CD4-positive, alpha-beta T cell treated with Interleukin-4 for 1 hour (primary cell): Measurements from ENCODE around the gene TPD52L2.
A peak's percentile ranks its signal among the peaks of the same experiment; 100 is the strongest.

Experiments used
- DNase-seq, 2 donors: peaks; one replicate each; pipeline ENCODE4 v3.0.0-alpha.2; 2020 to 2022

TPD52L2 gene

DNA sequence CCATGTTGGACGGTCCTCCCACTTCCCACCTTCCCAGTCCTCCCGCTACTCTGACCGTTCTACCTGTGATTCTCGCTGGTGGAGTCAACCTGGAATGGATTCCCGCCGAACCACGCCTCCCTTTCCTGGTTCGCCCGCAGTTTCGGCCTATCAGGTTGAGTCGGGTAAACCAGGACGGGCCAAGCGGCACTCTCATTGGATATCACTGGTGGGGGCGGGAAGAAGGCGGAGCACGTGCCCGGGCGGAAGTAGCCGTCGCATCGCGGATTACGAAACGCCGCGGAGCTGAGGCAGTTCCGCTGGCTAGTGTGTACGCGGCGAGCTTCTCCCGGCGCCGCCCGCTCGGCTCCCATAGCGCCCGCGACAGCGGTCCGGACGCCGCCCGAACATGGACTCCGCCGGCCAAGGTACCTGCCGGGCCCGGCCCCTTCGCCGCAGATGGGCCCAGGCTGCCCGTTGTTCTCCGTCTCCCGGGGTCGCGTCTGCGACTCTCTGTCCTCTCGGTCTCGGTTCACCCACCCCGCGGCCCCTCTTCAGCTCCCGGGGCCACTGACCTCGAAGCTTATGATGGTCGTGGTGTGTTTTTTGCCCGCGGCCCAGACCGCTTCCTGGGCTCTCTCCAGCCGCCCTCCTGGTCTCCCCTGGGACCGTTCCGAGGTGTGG is at the start of gene TPD52L2:
TSS of gene TPD52L2 (plus strand) at position 293 of the 663 bp plus-strand sequence. CDS start at position 389, 96 bp downstream.
- DNase-seq: peak; percentile 97 to 98

DNA sequence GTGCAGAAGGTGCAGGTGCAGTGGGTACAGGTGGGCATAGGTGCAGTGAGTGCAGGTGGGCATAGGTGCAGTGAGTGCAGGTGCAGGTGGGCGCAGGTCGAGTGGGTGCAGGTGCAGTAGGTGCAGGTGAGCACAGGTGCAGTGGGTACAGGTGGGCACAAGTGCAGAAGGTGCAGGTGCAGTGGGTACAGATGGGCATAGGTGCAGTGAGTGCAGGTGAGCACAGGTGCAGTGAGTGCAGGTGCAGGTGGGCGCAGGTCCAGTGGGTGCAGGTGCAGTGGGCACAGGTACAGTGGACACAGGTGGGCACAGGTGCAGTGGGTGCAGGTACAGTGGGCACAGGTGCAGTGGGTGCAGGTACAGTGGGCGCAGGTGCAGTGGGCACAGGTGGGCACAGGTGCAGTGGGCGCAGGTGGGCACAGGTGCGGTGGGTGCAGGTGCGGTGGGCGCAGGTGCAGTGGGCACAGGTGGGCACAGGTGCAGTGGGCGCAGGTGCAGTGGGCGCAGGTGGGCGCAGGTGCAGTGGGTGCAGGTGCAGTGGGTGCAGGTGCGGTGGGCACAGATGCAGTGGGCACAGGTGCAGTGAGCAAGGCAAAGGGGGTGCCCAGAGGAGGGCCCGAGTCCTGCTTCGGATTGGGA is 49.3 kb upstream of the TPD52L2 start:
- no peak for DNase-seq

DNA sequence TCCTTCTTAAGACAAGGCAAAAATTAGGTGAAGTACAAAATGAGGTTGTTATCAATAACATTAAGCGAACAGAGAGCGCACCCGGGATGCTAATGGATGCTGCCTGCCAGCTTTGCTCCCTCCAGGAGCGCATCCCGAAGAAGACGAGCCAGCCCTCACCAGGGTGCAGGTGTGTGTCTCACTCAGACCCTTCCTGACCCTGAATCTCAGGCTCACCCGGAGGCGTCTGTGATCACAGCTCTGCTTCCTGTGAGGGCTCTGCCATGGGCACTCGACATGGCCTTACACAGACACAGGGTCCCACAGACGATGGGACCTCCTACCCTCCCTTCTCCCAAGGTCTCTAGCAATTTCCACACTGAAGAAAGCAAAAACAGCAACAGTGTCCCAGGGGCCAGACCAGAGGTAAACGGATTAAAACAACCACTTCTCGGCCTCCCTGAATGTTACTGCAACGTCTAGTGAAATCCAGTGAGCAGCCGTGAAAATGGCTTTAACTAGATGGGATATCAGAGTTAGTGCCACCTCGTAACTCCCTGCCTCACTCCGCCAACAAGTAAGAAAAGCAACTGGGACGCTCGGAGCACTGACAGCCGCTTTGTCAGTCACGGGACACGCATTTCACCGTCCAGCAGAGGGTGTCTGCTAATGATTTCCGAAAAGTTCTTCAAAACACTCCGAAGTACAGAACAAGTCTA is 45.7 kb upstream of the TPD52L2 start:
- DNase-seq: peak in 1 of 2 donors; percentile 26

DNA sequence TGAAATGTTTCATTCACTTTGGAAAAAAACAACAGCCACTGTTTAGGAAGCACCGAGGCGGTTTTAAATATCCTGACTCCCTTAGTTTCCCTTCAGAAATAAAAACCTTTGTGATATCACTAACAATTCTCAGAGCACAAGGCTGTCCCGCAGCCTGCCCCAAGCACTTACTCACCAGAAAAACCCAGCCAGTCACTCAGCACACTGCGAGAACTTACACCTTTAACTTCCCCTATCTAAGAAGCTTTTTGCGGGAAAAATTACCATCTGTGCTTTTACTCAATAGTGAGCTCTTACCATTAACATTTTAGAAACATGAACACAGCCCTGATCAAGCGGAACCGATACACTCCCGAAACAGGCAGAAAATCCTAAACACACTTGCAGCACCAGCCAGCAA is 43.3 kb upstream of the TPD52L2 start:
- no peak for DNase-seq

DNA sequence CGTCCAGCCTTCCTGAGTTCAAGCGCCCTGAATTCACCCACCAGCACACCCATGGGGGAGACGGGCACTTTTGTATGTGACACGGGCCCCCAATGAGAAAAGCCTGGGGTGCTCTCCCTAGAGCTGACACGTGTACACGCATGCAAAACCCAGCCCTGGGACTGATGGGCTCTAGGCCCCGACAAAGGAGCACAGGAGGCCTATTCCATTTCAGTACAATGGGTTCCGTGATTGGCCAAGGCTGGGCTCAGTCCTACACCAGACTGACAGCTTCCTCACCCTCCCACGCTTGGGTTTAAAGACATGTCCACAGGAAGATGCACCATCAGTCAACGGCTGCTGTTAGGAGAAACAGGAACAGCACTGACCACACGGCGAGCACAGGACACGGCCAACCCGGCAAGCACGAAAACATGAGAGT is 42.8 kb upstream of the TPD52L2 start:
- no peak for DNase-seq

DNA sequence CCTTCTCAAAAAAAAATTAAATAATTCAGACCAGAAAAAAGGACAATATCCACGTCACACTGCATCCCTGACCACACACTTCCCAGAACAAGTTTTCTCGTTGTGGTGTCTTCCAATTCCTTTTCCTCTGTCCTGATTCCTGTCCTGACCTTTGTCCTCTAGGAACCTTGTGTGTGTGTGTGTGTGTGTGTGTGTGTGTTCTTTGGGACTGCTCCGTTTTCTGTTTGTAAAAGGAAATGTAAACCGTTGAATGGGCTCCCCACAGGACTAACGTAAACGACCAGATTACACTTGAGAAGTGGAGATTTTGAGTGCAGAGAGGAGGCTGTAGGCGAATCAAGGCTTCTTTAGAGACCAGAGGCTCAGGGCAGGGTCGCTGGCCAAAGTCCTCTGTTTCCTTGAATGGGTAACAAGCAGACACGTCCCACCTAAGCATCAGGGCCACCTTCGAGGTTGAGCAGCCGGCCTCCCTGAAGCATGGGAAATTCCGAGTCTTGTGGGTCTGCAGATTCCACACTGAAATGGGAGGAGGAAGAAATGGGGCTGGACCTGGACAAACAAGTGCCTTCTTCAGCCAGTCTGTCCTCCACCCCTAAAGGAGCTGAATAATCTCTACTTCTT is 41.3 kb upstream of the TPD52L2 start:
- DNase-seq: no peak

DNA sequence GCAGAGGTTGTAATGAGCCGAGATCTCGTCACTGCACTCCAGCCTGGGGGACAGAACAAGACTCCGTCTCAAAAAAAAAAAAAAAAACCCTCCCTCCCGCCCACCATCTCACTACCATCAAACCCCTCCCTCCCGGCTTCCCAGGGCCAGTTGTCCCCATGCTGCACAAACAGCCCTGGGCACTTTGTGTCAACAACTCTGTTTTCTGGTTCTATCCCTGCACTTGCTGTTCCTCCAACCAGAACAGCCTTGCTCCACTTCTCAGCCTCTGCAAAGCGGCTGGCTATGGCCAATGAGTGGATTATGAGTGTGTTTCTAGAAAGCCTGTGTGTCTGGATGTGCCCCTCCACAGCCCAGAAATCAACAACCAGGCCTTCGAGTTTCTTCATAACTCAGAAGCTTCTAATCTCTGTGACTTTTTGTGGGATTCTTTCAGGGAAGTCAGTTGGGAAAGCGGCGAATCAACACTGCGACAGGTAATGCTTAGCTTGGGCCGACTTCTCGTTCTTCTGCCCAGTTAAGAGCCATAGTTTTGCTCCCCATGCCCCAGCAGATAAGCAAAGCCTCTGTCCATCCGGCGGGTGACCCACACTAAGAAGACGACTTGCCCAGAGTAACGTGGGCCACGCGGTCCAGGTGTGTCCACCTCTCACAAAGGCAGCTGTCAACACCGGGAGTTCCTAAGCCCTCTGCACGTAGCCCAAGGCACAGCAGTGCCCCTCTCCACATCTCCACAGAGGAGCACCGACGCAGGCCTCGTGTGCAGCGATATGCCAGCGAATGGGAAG is 39.5 kb upstream of the TPD52L2 start:
- DNase-seq: no peak

DNA sequence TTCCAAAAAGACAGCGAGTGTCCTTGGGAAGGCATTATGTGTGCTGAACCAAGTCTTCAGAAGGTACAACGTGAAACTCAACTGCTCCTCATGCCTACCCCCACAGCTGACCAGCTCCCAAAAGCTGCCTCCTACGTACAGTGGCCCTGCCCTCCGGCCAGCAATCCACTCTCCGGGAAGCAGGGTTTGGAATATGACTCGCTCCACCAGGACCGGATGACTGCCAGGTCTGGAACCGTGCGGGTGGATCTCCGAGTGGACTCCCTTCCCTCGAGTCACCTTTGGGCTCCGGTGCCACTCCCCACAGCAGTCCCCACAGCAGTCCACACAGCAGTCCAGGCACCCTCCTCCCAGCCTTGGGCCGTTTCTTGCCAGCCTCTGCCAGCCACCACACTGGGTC is 38.3 kb upstream of the TPD52L2 start:
- DNase-seq: no peak

DNA sequence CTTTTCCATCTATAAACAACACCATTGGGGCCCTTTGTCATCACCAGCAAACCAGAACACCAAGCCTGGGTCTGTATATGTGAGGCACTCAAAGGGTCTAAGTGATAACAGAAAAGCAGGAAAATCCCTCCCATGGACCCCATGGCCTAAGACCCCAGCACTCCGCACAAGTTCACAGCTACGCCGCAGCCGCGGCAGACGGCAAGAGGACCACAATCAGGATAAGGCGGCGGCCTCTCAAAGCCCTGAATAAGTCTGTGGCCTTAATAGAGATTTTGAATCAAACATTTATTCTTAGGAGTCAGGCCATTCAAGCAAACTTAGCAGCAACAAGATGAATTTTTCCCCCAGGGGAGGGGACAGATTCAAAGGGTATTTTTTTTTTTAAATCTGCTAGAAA is 36.9 kb upstream of the TPD52L2 start:
- DNase-seq: no peak

DNA sequence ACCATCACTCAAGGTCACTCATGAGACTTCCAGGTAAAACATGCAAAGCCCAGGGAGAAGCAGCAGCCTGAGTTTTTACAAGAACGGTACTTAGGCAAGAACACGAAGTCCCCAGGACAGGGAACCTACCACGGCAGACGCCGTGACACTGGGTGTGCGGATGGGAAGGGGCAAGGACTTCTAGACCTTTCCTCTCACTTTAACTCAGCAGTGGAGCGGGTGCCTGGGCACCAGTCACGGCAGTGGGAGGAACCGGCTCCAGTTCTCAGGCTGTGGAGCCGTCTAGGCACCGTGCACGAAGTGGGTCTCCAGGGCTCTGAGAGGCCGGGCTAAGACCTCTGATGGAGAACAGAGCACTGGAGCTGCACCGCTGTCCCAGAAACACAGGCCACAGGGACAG is 36.5 kb upstream of the TPD52L2 start:
- DNase-seq: no peak

DNA sequence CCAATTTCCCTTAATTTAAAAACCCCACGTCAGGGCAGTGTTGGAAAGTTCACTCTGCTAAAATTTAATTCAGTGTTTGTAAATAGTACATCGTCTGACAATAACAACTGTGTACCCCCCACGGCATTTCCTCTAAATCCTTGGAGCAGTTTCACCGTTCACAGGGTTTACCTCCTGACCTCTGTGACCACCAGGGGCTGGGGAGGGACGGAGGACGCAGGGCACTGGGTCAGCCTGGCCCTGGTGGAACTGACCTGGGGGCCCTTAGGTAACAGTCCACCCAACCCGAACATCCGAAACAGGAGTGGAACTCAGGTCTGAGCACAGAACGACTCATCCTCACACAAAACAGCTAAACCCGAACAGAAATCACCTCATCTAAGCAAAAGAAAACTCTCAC is 36.1 kb upstream of the TPD52L2 start:
- no peak for DNase-seq

DNA sequence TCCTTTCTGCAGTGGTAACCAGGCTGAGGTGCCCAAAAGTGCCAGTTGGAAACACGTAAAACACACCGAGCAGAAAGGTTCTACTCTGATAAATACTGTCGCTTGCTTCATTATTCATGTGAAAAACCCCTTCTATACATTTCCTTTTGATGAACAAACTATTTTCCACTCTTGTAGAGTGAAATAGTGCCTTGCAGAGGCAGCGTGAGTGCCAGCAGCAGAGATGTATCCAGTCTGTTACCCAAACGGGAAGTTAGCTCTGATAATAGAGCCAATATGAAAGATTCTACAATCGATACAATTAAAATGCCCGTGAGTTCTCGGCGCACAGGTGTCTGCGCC is 35.5 kb upstream of the TPD52L2 start:
- DNase-seq: no peak

DNA sequence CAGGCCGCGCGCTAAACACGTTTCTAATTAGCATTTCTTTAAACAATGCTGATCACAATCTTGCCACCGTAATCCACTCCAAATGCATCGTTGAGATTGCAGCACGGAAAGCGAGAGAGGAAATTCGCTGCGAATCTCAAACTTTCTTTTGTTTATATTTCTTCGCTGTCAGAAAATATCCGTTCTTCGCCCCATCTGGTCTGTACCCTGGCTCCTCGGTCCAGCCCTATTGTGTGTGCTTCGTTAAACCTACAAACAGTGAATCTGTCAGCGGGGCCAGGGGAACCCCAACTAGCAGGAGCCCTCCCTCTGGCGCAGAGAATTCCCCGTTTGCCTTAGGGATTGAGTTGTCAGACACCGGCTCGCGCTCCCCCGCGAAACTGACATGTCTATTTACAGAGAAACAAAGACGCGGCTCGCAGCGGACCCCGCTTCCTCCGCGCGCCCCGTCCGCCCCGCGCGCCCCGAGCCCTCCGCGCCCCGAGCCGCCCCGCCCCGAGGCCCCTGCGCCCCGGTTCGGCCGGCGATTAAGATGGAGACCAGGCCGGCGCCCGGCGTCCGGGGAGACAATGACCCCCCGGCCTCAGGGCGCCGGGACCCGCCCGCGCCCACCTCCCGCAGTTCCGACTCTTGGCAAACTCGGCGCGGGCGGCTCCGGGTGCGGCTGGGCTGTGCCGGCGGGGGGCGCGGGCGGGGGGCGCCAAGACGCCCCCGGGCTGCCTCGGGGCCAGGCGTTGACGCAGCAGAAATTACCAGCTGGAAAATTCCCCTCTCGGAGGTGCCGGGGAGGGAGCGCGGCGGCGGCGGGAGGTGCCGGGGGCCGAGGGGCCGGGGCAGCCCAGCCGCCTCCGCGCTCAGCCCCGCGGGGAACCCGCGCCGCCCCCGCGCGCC is 34.9 kb upstream of the TPD52L2 start:
- no peak for DNase-seq

DNA sequence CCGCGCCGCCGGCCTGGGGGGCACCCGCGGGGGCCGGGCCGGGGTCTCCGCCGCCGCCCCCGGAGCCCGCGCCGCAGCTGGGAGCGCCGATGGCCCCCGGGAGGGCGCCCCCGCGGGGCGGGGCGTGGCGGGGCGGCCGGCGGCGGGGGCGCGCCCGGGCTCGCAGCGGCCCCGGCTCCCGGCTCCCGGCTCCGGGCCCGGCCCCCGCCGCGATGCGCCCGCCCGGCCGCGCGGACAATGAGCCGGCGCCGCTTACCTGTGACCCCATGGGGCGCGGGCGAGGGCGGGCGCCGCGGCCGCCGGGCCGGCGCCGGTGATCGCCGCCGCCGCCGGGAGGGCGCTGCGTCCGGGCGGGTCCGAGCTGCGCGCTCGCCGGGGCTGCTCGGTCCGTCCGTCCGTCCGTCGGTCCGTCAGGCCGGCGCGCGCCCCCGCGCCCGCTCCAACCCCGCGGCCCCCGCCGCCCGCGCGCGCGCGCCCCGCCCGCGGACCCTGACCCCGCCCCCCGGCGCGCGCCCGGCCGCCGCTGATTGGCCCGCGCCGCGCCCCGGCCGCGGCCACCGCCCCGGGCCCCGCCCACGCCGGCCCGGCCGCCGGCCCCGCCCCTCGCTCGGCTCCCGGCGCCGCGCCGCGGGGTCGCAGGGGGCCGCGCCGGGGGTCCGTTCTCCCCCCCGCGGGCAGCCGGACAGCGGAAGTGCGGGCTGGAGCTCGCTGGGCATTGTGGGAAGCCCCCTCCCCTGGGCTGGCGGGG is 34.1 kb upstream of the TPD52L2 start, which contains the start of gene ZBTB46:
TSS of gene ZBTB46 (minus strand) at position 424 of the 748 bp plus-strand sequence. CDS start 40,507 bp downstream, outside the sequence.
- no peak for DNase-seq

DNA sequence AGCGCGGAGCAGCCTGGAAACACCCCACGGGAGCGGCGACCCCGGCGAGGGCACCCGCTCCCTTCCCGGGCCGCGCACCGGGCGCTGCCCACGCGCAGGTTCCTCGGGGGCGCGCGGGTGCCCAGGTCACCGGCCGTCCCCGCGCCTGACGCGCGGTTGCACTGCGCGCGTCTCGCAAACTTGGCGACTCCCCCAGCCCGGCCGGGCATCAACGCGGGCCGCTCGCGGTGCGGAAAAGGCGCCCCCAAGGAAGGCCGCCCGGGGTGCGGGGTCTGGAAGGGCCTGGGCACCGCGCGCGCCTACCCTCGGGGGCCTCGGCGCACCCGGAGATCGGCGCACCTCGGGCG is 33.5 kb upstream of the TPD52L2 start:
- DNase-seq: no peak

DNA sequence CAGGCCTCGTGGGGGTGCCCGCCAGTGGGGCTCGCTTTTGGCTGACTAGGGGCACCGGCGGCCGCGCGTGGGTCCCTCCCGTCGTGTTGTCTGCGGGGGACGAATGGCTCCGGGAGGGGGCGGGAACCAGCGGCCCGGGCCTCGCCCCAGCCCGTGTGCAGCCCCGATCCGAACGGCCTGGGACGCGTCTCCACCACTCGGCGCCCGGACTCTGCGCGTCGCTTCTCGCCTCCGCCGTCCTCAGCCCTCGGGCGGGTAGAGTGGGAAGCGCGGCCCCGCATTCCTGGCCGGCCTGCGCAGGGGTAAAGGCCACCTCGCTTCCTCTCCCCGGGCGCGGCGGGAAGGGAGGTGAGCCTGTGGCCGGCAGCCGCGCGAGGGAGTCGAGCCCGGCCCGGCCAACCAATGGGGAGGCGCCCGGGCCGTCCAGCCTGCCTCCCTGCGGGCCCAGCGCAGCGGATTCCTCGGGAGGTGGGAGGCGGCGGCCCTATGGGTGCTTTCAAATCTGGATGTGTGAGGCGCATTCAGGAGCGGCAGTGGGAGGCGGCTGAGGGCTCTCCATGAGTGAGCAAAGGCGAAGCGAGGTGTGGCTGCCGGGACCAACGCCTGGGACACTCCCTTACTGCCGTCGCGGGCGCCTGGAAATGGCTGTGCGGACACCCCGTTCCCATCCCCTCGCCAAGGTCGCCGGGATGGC is 32.9 kb upstream of the TPD52L2 start:
- DNase-seq: no peak

DNA sequence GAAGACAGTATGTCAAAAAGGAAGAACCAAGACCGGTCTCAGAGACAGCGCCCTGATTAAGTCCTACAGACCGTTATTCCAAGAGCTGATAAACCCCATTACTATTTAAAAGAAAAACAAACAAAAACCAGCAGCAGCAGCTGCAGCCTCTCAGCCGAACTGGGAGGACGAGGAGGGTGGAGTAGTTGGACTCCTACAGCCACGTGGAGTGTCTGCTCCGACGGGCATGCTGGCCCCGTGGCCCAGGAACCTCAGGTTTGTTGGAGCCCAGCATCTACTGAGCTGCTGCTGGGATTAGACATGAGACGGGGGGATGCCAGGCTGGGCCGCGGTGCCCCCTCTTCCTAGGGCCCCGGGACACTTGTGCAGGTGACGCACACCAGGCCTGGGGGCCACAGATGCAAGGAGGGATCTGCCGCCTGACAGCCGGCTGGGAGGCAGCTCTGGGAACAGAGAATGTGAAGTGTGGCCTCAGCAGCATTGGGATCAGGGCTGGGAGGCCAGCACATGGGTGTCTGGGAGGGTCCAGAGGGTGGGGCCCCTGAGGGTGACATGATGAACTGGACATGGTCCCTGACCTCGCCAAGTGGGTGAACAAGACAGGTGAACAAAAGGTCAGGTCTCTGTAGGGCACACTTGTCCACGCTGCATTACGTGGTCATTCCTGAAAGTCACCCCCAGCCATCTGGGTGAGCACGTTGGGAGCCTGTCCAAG is 31.1 kb upstream of the TPD52L2 start:
- no peak for DNase-seq

DNA sequence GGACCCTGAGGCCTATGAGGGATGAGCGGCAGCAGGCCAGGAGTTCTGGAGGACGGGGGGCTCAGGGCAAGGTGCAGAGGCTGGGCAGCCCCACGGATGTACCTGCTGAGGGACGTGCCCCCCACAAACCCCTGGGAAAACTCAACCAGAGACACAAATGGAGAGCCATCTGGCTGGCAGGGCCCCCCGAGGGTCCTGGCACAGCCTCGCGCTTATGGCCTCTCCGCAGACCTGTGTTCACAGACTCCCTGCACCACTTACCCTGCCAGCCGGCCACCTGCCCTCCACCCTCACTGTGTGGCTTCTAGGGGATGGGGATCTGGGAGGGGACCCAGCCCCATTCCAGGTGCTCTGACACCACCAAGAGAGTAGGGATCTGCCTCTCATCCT is 30.6 kb upstream of the TPD52L2 start:
- DNase-seq: no peak

DNA sequence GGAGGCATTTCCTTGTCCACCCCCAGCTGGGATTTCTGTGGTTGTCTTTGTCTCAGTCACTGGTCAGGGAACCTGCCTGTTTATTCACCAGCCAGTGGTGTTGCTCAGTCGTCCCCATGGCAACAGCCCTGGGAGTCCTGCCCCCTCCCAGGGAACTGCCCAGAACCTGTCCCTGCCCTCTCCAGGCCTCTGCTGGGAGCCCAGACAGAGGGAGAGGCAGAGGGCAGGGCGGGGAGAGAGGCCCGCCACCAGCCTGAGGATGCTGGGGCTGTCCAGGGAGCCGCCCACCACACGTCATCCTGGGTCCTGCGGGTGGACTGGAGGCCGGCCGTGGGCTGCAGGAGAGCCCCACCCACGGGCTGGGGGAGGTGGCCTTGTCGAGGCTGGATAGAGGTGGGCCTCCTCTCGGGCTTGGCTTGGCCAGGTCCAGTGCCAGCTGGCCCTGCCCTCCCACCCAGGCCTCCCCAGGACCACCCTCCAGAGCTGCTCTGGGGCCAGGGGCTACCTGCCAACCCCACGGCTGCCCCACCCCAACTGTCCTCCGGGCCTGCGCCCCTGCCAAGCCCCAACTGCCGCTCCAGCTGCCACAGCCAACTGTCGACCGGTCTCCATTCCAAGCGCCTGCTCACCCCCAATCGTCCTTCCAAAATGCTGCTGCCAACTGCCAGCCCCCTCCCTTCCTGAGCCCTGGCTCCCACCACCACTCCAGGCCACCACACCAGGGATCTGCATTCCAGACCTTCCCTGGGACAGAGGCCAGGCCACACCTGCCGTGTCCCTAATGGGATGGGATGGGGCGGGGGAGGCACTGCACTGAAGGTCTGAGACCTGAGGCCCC is 29.8 kb upstream of the TPD52L2 start:
- no peak for DNase-seq
